Testis (tissue), 2 donors: Measurements from ENCODE around the gene ITM2A.

Experiments used
- CTCF ChIP-seq, 3 experiments: fragments of 450-650 bp in 2 of 3; fragments of 200-600 bp in 1 of 3; sonication (generic) in 1 of 3; IDR thresholded peaks; one replicate each; pipeline ENCODE4 v1.5.1; 2016 to 2019; ENCODE audit warnings: antibody characterized with exemption in 3 of 3, mild to moderate bottlenecking in 2 of 3, moderate library complexity in 1 of 3
- POLR2A ChIP-seq: fragments of 450-650 bp; IDR thresholded peaks from one replicate; pipeline ENCODE4 v1.6.1; 2017; ENCODE audit warnings: antibody characterized with exemption, mild to moderate bottlenecking, moderate library complexity

GRCh38 chrX:79336869-79337815 lies 30.0 kb downstream of the ITM2A start:
- TF ChIP-seq POLR2A (no peak), CTCF (IDR thresholded peaks at IDR 0.05) (no peak)
